B cell (primary cell): ENCODE results near the gene NHERF2. TPM values are rescaled to one million over a fixed set of nuclear protein-coding genes. Genes with fewer than 3 reads are reported as not detected.

Source experiments
- ATAC-seq: fragments of 200-7000 bp; cut with Tn5 transposase; one replicate; pipeline ENCODE4 v1.10.0; 2021; ENCODE audit warnings: low read depth, mild to moderate bottlenecking, moderate number of reproducible peaks, moderate library complexity
- CTCF ChIA-PET: fragments of 350-600 bp; sonication (Branson Sonifier 250); formaldehyde crosslinking; loops from one replicate; lab custom pipeline; 2021; ENCODE audit warnings: antibody characterized with exemption, inconsistent platforms; lab: Charles Lee
- POLR2A ChIA-PET: fragments of 350-600 bp; sonication (Branson Sonifier 250); formaldehyde crosslinking; loops from one replicate; lab custom pipeline; 2021; ENCODE audit warnings: antibody characterized with exemption; lab: Charles Lee
- DNase-seq: peaks from one replicate; pipeline ENCODE4 v3.0.0; 2013
- H2AFZ ChIP-seq: 2 replicates; pipeline ENCODE4 v1.6.1; 2012; ENCODE audit warnings: mild to moderate bottlenecking, low read depth, low read length; ENCODE audit not compliant: insufficient read depth, poor library complexity, severe bottlenecking
- H3K27ac ChIP-seq, 2 donors: 1 replicate in 1 of 2; 2 replicates in 1 of 2; pipeline ENCODE4 v1.5.1; 2012 to 2013; ENCODE audit warnings: low read length in 2 of 2, mild to moderate bottlenecking in 2 of 2, moderate library complexity in 1 of 2
- H3K27me3 ChIP-seq, 4 experiments: fragments of 200-600 bp in 1 of 4; sonication (generic) in 1 of 4; replicated peaks in 1 of 4; 1 replicate in 2 of 4; 2 replicates in 2 of 4; pipeline versions ENCODE4 v1.6.1 to v1.7.0; 2013 to 2016; ENCODE audit warnings: low read length in 3 of 4, mild to moderate bottlenecking in 2 of 4, mixed read lengths in 1 of 4, moderate library complexity in 1 of 4; ENCODE audit not compliant: insufficient read depth in 4 of 4, control insufficient read depth in 3 of 4; ENCODE audit errors: control extremely low read depth in 1 of 4
- H3K36me3 ChIP-seq, 2 experiments: replicated peaks in 1 of 2; 1 replicate in 1 of 2; 2 replicates in 1 of 2; pipeline versions ENCODE4 v1.6.1 to v1.7.1; 2013; ENCODE audit warnings: low read length in 1 of 2; ENCODE audit not compliant: insufficient read depth in 2 of 2, control insufficient read depth in 1 of 2; ENCODE audit errors: control extremely low read depth in 1 of 2, extremely low read depth in 1 of 2
- H3K4me1 ChIP-seq, 2 donors: fragments of 200-600 bp in 1 of 2; sonication (generic) in 1 of 2; 1 replicate in 1 of 2; 2 replicates in 1 of 2; pipeline versions ENCODE4 v1.5.1 to v1.6.1; 2013 to 2017; ENCODE audit warnings: low read length in 2 of 2; ENCODE audit not compliant: control insufficient read depth in 2 of 2, insufficient read depth in 2 of 2
- H3K4me2 ChIP-seq: replicated peaks from 2 replicates; pipeline ENCODE3; 2012; ENCODE audit warnings: mild to moderate bottlenecking, low read depth, low read length; ENCODE audit not compliant: poor library complexity, severe bottlenecking
- H3K4me3 ChIP-seq, 5 experiments: fragments of 200-600 bp in 1 of 5; sonication (generic) in 1 of 5; 1 replicate in 3 of 5; 2 replicates in 2 of 5; pipeline versions ENCODE4 v1.5.1 to v1.7.0; 2011 to 2016; ENCODE audit warnings: low read length in 4 of 5, mild to moderate bottlenecking in 4 of 5, low read depth in 2 of 5, control low read depth in 1 of 5, moderate library complexity in 1 of 5; ENCODE audit not compliant: insufficient read depth in 1 of 5; ENCODE audit errors: control extremely low read depth in 1 of 5, extremely low read depth in 1 of 5
- H3K79me2 ChIP-seq: fragments of 200-600 bp; sonication (generic); one replicate; pipeline ENCODE4 v1.6.0; 2016; ENCODE audit warnings: low read length; ENCODE audit not compliant: control insufficient read depth, insufficient read depth
- H3K9ac ChIP-seq: fragments of 200-600 bp; sonication (generic); 2 replicates; pipeline ENCODE4 v1.6.1; 2017; ENCODE audit warnings: mild to moderate bottlenecking, low read length, moderate library complexity
- H3K9me3 ChIP-seq, 3 donors: one replicate each; pipeline versions ENCODE4 v1.6.1 to v1.7.1; 2013; ENCODE audit warnings: low read length in 2 of 3; ENCODE audit not compliant: control insufficient read depth in 2 of 3, insufficient read depth in 1 of 3; ENCODE audit errors: control extremely low read depth in 1 of 3
- H4K20me1 ChIP-seq: 2 replicates; pipeline ENCODE4 v1.6.0; 2012; ENCODE audit warnings: mild to moderate bottlenecking, low read length; ENCODE audit not compliant: insufficient read depth, control insufficient read depth, poor library complexity, severe bottlenecking
- H3K27ac Mint-ChIP-seq: one replicate; pipeline ENCODE4 v1.8.0; 2021; ENCODE audit warnings: mixed read lengths
- H3K27me3 Mint-ChIP-seq: one replicate; pipeline ENCODE4 v1.8.0; 2021; ENCODE audit warnings: mixed read lengths
- H3K4me1 Mint-ChIP-seq: one replicate; pipeline ENCODE4 v1.8.0; 2021; ENCODE audit warnings: mixed read lengths
- H3K4me3 Mint-ChIP-seq: one replicate; pipeline ENCODE4 v1.8.0; 2021; ENCODE audit warnings: mixed read lengths
- H3K9me3 Mint-ChIP-seq: one replicate; pipeline ENCODE4 v1.8.0; 2022; ENCODE audit warnings: mixed read lengths; ENCODE audit not compliant: insufficient read depth
- CTCF ChIP-seq: fragments of 200-600 bp; IDR thresholded peaks from one replicate; pipeline ENCODE4 v1.8.0; 2022; ENCODE audit warnings: antibody characterized with exemption, mild to moderate bottlenecking
- EZH2 ChIP-seq: IDR thresholded peaks from 2 replicates; pipeline ENCODE4 v1.6.1; 2012; ENCODE audit warnings: borderline replicate concordance, low read depth, mild to moderate bottlenecking, moderate library complexity, low read length; ENCODE audit not compliant: insufficient read depth, poor library complexity, severe bottlenecking
- WGBS: methylation state at CpG from one replicate; pipeline ENCODE4 v1.1.5; 2013; ENCODE audit warnings: missing lambda C conversion rate; ENCODE audit not compliant: insufficient coverage; 5-methylcytosine and 5-hydroxymethylcytosine counted together
- intact Hi-C: fragments of 100-400 bp; cut with micrococcal nuclease; formaldehyde crosslinking; loops from one replicate; pipeline ENCODE4 v1.10.0; 2022
- polyA plus RNA-seq: library from polyadenylated mRNA; depleted of rRNA; stranded (reverse); fragments of >200 nt; gene quantifications from 2 replicates; pipeline ENCODE4 v1.2.3, GENCODE V29; 2012
- total RNA-seq, 2 donors: library from RNA; stranded (reverse); fragments of 120-200 nt in 1 of 2; gene quantifications; 1 replicate in 1 of 2; 2 replicates in 1 of 2; pipeline versions ENCODE4 v1.2.3 to v1.2.4, GENCODE V29; 2013 to 2022

Gene NHERF2
- total and polyA plus RNA-seq, 2 donors (not counting 1 experiment from before 2014, with no cell fraction given) = 1.8 to 2.2 TPM

GRCh38 chr16:2029350-2029749 lies 2.6 kb downstream of the NHERF2 start:
- Histone ChIP-seq H2AFZ (no peak overlapping the region), H3K4me1 (peaks cover 12 to 16% of the 10 kb centered on the region in 2 donors), H3K4me3 (no peak overlapping the region), H3K36me3 (no peaks in the 10 kb centered on the region), H3K79me2 (no peaks in the 10 kb centered on the region), H3K27ac (no peak overlapping the region), H4K20me1 (no peaks in the 10 kb centered on the region), H3K9me3 (peaks cover 0 to 13% (median 0%) of the 10 kb centered on the region in 3 donors), H3K27me3 (peaks cover 0 to 39% (median 14%) of the 10 kb centered on the region in 4 experiments), H3K4me2 (no peak overlapping the region), H3K9ac (no peak overlapping the region)
- DNase-seq (no peak), ATAC-seq (no peak)
- ChIA-PET CTCF (no interaction called here), POLR2A (interaction anchor here (0.6 kb wide), 1 partner anchor 9 kb away, joined by 3 read pairs; no protein-coding TSS in a partner anchor)
- TF ChIP-seq CTCF = no peak
- Mint-ChIP-seq H3K27ac (no peak overlapping the region), H3K4me1 (peaks cover 5% of the 10 kb centered on the region), H3K4me3 (no peak overlapping the region), H3K27me3 (peaks cover 10% of the 10 kb centered on the region), H3K9me3 (no peaks in the 10 kb centered on the region)
- 96% methylated on average over 20 of the region's 22 CpGs for WGBS
- intact Hi-C loops = loop anchor here (10.0 kb wide), 2 partner anchors 225 to 475 kb away; partner anchors contain the start of gene ECI1

DNA sequence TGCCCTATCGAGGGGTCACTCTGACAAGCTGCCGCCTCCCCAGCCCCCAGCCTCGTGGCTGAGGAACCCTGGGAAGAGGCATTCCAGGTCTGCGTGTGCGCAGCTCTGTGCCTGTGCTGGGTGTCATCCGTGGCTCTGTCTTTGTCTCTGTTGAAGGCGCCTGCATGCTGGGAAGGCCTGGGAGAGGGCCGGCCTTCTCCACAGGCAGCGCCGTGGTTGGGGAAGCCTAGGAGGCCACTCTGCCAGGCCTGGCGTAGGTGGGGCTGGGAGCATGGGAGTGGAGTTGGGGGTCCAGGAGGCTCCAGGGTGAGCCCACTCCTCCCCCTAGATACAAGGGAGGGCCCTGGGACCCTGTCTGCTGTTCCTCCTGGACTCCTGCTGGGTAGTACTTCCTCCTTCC lies 3.3 kb downstream of the NHERF2 start:
- WGBS = 84% methylated on average over 6 of the region's 11 CpGs

More for the DNA sequence above, 3.3 kb downstream of the NHERF2 start:
- Histone ChIP-seq H2AFZ (no peak overlapping the region), H3K9ac (no peak overlapping the region), H3K36me3 (no peaks in the 10 kb centered on the region), H3K4me2 (no peak overlapping the region), H3K79me2 (no peaks in the 10 kb centered on the region), H3K9me3 (peaks cover 0 to 13% (median 0%) of the 10 kb centered on the region in 3 donors), H3K4me3 (no peak overlapping the region), H4K20me1 (no peaks in the 10 kb centered on the region), H3K27ac (no peak overlapping the region), H3K27me3 (peaks cover 0 to 41% (median 13%) of the 10 kb centered on the region in 4 experiments), H3K4me1 (peaks cover 12 to 16% of the 10 kb centered on the region in 2 donors)
- ATAC-seq (no peak), DNase-seq (no peak)
- H3K4me3 Mint-ChIP-seq = no peak overlapping the region
- CTCF ChIA-PET = interaction anchor here (0.6 to 1.0 kb wide), 2 partner anchors 110 to 116 kb away, joined by 3 to 4 read pairs; no protein-coding TSS in a partner anchor
- H3K4me1 Mint-ChIP-seq = peaks cover 5% of the 10 kb centered on the region
- H3K9me3 Mint-ChIP-seq = no peaks in the 10 kb centered on the region
- no peak for TF ChIP-seq EZH2
- intact Hi-C loops = no loop called here
- no peak overlapping the region for H3K27ac Mint-ChIP-seq
- POLR2A ChIA-PET = interaction anchor here (0.6 kb wide), 1 partner anchor 8 kb away, joined by 3 read pairs; no protein-coding TSS in a partner anchor
- peaks cover 10% of the 10 kb centered on the region for H3K27me3 Mint-ChIP-seq
